Measurements from ENCODE around the gene CNTRL. TPM values are rescaled to one million over a fixed set of nuclear protein-coding genes. Genes with fewer than 3 reads are reported as not detected.

CNTRL gene
- total and polyA plus RNA-seq, 2 of the 8 experiments (the other 6 are each of a cell fraction or from before 2014, with no cell fraction given): 5.1 to 13.9 TPM

DNA sequence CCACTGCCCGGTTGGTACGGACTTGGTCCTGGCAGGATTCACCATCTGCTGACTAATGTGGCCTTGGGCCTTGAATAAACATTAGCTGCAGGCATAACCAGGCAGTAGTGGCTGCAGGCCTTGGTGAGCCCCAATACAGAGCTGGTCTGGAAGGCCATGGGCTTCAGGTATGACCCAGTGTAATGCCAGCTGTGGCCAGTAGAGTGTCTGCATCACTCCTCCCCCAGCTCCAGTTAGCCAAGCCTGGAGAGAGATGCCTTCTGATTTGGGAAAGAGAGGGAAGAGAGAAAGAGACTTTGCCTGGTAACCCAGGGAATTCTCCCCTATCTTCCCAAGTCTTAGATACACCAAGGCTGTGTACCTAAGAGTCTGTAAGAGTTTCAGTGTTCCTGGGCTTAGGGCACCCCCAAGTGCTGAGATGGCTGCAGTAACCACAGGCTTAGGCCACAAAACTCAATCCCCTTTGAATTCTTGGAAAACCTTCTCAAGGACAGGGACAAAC, 19.1 kb upstream of the CNTRL start:
- H3K14ac ChIP-seq (ENCODE audit: insufficient read length): no peak overlapping the region
- H2BK120ac ChIP-seq (replicated peaks; ENCODE audit: low read depth, low read length): no peak overlapping the region
- no peak overlapping the region for H3K4ac ChIP-seq (replicated peaks; ENCODE audit: insufficient read length, low read depth, low read length)
- ChIA-PET CTCF (ENCODE audit: partially characterized antibody) (interaction anchor here (0.6 to 9.9 kb wide), 40 partner anchors 9 to 383 kb away, joined by 3 to 71 read pairs (median 4); no protein-coding TSS in a partner anchor), POLR2A (ENCODE audit: partially characterized antibody) (no interaction called here)
- FAIRE-seq (peak; percentile 78), DNase-seq (ENCODE audit: low read depth in 1 of 2, low spot score in 2 of 2) (peak in 1 of 2 experiments; percentile 68)
- peaks cover 0 to 3% (median 1%) of the 10 kb centered on the region in 4 experiments; a peak in 2 of 7 replicates for H3K4me1 ChIP-seq (replicated peaks in 1 of 4; ENCODE audit: control insufficient read depth in 3 of 4, insufficient read depth in 4 of 4, low read length in 3 of 4)
- no peaks in the 10 kb centered on the region for H3K27me3 ChIP-seq (replicated peaks in 1 of 4; ENCODE audit: control insufficient read depth in 3 of 4, extremely low read depth in 1 of 4, insufficient read depth in 3 of 4, low read length in 3 of 4)
- H3K9ac ChIP-seq (replicated peaks in 1 of 4; ENCODE audit: extremely low read depth in 1 of 4, low read depth in 3 of 4, low read length in 3 of 4): no peak overlapping the region
- no peak overlapping the region for H4K91ac ChIP-seq (replicated peaks; ENCODE audit: insufficient read length, low read length)
- no peak overlapping the region for H3K4me3 ChIP-seq (ENCODE audit: extremely low read depth in 1 of 4, insufficient read depth in 2 of 4, low read depth in 3 of 4, low read length in 4 of 4)
- H3K56ac ChIP-seq (replicated peaks; ENCODE audit: insufficient read length, low read depth, low read length): no peak overlapping the region
- no peak overlapping the region for H2AK5ac ChIP-seq (ENCODE audit: low read depth, low read length)
- no peaks in the 10 kb centered on the region for H3K79me2 ChIP-seq (ENCODE audit: control insufficient read depth in 1 of 2, insufficient read depth in 2 of 2, low read length in 2 of 2)
- no peak overlapping the region for H4K8ac ChIP-seq (ENCODE audit: extremely low read depth, insufficient read depth, low read length)
- H3K18ac ChIP-seq (ENCODE audit: extremely low read depth, low read length): no peak overlapping the region
- no peaks in the 10 kb centered on the region for H3K36me3 ChIP-seq (ENCODE audit: control insufficient read depth in 2 of 4, insufficient read depth in 4 of 4, low read length in 3 of 4)
- no peaks in the 10 kb centered on the region for H4K20me1 ChIP-seq (replicated peaks in 1 of 2; ENCODE audit: control insufficient read depth in 1 of 2, insufficient read depth in 2 of 2, low read length in 2 of 2)
- H2BK12ac ChIP-seq (ENCODE audit: low read depth, low read length): no peak overlapping the region
- no peaks in the 10 kb centered on the region for H3K9me3 ChIP-seq (ENCODE audit: insufficient read depth in 2 of 2, low read depth in 1 of 2, low read length in 1 of 2)
- H2AFZ ChIP-seq (ENCODE audit: low read length): peak overlapping the region; percentile 61
- no peak overlapping the region for H2BK5ac ChIP-seq (ENCODE audit: low read depth, low read length)
- H3K27ac ChIP-seq (ENCODE audit: low read depth, low read length): no peak overlapping the region
- H2BK15ac ChIP-seq (ENCODE audit: low read length): no peak overlapping the region
- H3K23me2 ChIP-seq (ENCODE audit: low read depth, low read length): no peaks in the 10 kb centered on the region
- WGBS, 2 experiments (ENCODE audit: extremely low coverage in 1 of 2, insufficient coverage in 1 of 2, insufficient read length in 1 of 2, insufficient replicate concordance in 2 of 2, low coverage in 1 of 2, low lambda C conversion rate in 2 of 2, missing lambda C conversion rate in 1 of 2): 79% methylated on average over 2 of the region's 2 CpGs; no CpG with 5 or more reads in 1 of the 2 experiments
- no peaks in the 10 kb centered on the region for H3K79me1 ChIP-seq (ENCODE audit: low read depth, low read length)
- no peak overlapping the region for H3K23ac ChIP-seq (ENCODE audit: insufficient read length)
- no peak overlapping the region for H3K4me2 ChIP-seq (ENCODE audit: insufficient read depth in 1 of 2, low read depth in 2 of 2, low read length in 2 of 2)
- no peak overlapping the region for H4K5ac ChIP-seq (ENCODE audit: insufficient read length, low read depth, low read length)
- H2BK20ac ChIP-seq (ENCODE audit: low read length): no peak overlapping the region
- TF ChIP-seq GTF2F1 (IDR thresholded peaks at IDR 0.05; ENCODE audit: borderline replicate concordance, low read depth, low read length): no peak
- no peak for TF ChIP-seq YY1 (IDR thresholded peaks at IDR 0.05; ENCODE audit: low read depth, low read length)
- no peak for TF ChIP-seq SAP30 (IDR thresholded peaks at IDR 0.05; ENCODE audit: insufficient read depth, insufficient replicate concordance, low read length)
- no peak for TF ChIP-seq POU5F1 (IDR thresholded peaks at IDR 0.05; ENCODE audit: low read depth, low read length)
- TF ChIP-seq, protein P1, sequence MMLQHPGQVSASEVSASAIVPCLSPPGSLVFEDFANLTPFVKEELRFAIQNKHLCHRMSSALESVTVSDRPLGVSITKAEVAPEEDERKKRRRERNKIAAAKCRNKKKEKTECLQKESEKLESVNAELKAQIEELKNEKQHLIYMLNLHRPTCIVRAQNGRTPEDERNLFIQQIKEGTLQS (IDR thresholded peaks at IDR 0.05; ENCODE audit: insufficient read depth, low read depth, low read length): no peak
- no peak for TF ChIP-seq KDM1A (IDR thresholded peaks at IDR 0.05; ENCODE audit: borderline replicate concordance, low read length)
- no peak for TF ChIP-seq RNF2 (IDR thresholded peaks at IDR 0.05; ENCODE audit: borderline replicate concordance, low read depth, low read length, missing control alignments, poor library complexity, severe bottlenecking)
- peak; percentile 39 to 83 (median 73); a peak in 2 of 4 replicates for TF ChIP-seq CTCF (IDR thresholded peaks at IDR 0.05; ENCODE audit: control extremely low read depth in 1 of 3, insufficient read depth in 1 of 3, low read depth in 1 of 3, low read length in 3 of 3)
- TF ChIP-seq RAD21 (IDR thresholded peaks at IDR 0.05 in 1 of 2, conservative IDR thresholded peaks at IDR 0.05 in 1 of 2; ENCODE audit: low read depth in 2 of 2, low read length in 2 of 2): peak; percentile 62 to 71
